SK-N-SH (cell line): ENCODE results near the gene SOBP. TPM values are rescaled to one million over a fixed set of nuclear protein-coding genes. Genes with fewer than 3 reads are reported as not detected.

ENCODE experiments used
- CTCF ChIA-PET: fragments of 300-600, 350-600 bp; formaldehyde crosslinking; extraction: SDS; loops from one replicate; lab custom pipeline; 2021; lab: Yijun Ruan, JAX
- POLR2A ChIA-PET: fragments of 350-600 bp; sonication (Branson Sonifier 250); formaldehyde crosslinking; extraction: SDS; loops from one replicate; lab custom pipeline; 2020; ENCODE audit warnings: antibody characterized with exemption, inconsistent platforms; lab: Yijun Ruan, JAX
- DNase-seq: peaks from one replicate; pipeline ENCODE4 v3.0.0; 2012
- H2AFZ ChIP-seq: fragments of 200-600 bp; sonication (generic); 2 replicates; pipeline ENCODE4 v1.8.1; 2016; ENCODE audit warnings: antibody characterized with exemption, mild to moderate bottlenecking, low read depth
- H3F3A ChIP-seq: fragments of 200-600 bp; sonication (generic); replicated peaks from 2 replicates; pipeline ENCODE3; 2016; ENCODE audit warnings: antibody characterized with exemption, mild to moderate bottlenecking; ENCODE audit not compliant: insufficient read depth
- H3K27ac ChIP-seq, 2 experiments: fragments of 200-500 bp in 1 of 2; fragments of 200-600 bp in 1 of 2; sonication (Bioruptor generic) in 1 of 2; sonication (generic), shearing (Covaris generic) in 1 of 2; 2 replicates each; pipeline versions ENCODE4 v1.5.1 to v1.6.1; 2014 to 2016; ENCODE audit warnings: low read depth in 2 of 2, inconsistent platforms in 1 of 2, low read length in 1 of 2, mild to moderate bottlenecking in 1 of 2, mixed read lengths in 1 of 2
- H3K27me3 ChIP-seq: fragments of 200-600 bp; sonication (generic), shearing (Covaris generic); 2 replicates; pipeline ENCODE4 v1.6.1; 2016; ENCODE audit warnings: mixed run types; ENCODE audit not compliant: insufficient read depth
- H3K36me3 ChIP-seq, 2 experiments: fragments of 200-500 bp in 1 of 2; fragments of 200-600 bp in 1 of 2; sonication (Bioruptor generic) in 1 of 2; sonication (generic) in 1 of 2; replicated peaks in 1 of 2; 2 replicates each; pipeline versions ENCODE3 to v1.5.1; 2014 to 2016; ENCODE audit warnings: low read length in 1 of 2, mild to moderate bottlenecking in 1 of 2; ENCODE audit not compliant: insufficient read depth in 2 of 2, control insufficient read depth in 1 of 2
- H3K4me1 ChIP-seq, 2 experiments: fragments of 200-500 bp in 1 of 2; fragments of 200-600 bp in 1 of 2; sonication (Bioruptor generic) in 1 of 2; sonication (generic), shearing (Covaris generic) in 1 of 2; 2 replicates each; pipeline versions ENCODE4 v1.5.1 to v1.6.1; 2014 to 2016; ENCODE audit warnings: low read depth in 1 of 2, low read length in 1 of 2, mixed run types in 1 of 2; ENCODE audit not compliant: insufficient read depth in 2 of 2, control insufficient read depth in 1 of 2
- H3K4me2 ChIP-seq: fragments of 200-600 bp; sonication (generic), shearing (Covaris generic); 2 replicates; pipeline ENCODE4 v1.6.1; 2017; ENCODE audit warnings: mixed run types
- H3K4me3 ChIP-seq, 2 experiments: fragments of 200-500 bp in 1 of 2; fragments of 200-600 bp in 1 of 2; sonication (Bioruptor generic) in 1 of 2; sonication (generic), shearing (Covaris generic) in 1 of 2; 2 replicates each; pipeline versions ENCODE4 v1.5.1 to v1.8.1; 2014 to 2016; ENCODE audit warnings: low read depth in 2 of 2, inconsistent platforms in 1 of 2, low read length in 1 of 2, mild to moderate bottlenecking in 1 of 2, mixed read lengths in 1 of 2, moderate library complexity in 1 of 2
- H3K79me2 ChIP-seq: fragments of 200-600 bp; sonication (generic); 2 replicates; pipeline ENCODE4 v1.8.1; 2017; ENCODE audit warnings: mild to moderate bottlenecking; ENCODE audit not compliant: insufficient read depth
- H3K9ac ChIP-seq: fragments of 200-600 bp; sonication (generic); 2 replicates; pipeline ENCODE4 v1.6.1; 2017; ENCODE audit warnings: mixed run types
- H3K9me2 ChIP-seq: fragments of 200-600 bp; sonication (generic); 2 replicates; pipeline ENCODE4 v1.6.1; 2017; ENCODE audit warnings: mixed run types
- H3K9me3 ChIP-seq: fragments of 200-600 bp; sonication (generic); 2 replicates; pipeline ENCODE4 v1.6.1; 2017; ENCODE audit warnings: mixed run types, mild to moderate bottlenecking, moderate library complexity
- H4K20me1 ChIP-seq: fragments of 200-600 bp; sonication (generic); 2 replicates; pipeline ENCODE4 v1.6.1; 2017; ENCODE audit warnings: mild to moderate bottlenecking, mixed run types; ENCODE audit not compliant: insufficient read depth
- FOSL2 ChIP-seq: IDR thresholded peaks from 2 replicates; pipeline ENCODE4 v1.4.0; 2012; ENCODE audit warnings: low read depth, mild to moderate bottlenecking, moderate library complexity, borderline replicate concordance
- GABPA ChIP-seq: IDR thresholded peaks from 2 replicates; pipeline ENCODE4 v1.4.0; 2012; ENCODE audit warnings: low read depth, mild to moderate bottlenecking
- GATA2 ChIP-seq: sonication (generic); formaldehyde crosslinking; IDR thresholded peaks from 2 replicates; pipeline ENCODE4 v1.5.0; 2020; ENCODE audit warnings: mild to moderate bottlenecking, missing genetic modification reagents
- JUND ChIP-seq: IDR thresholded peaks from 2 replicates; pipeline ENCODE4 v1.4.0; 2012
- MEF2A ChIP-seq: IDR thresholded peaks from 2 replicates; pipeline ENCODE4 v1.4.0; 2012; ENCODE audit warnings: low read depth, borderline replicate concordance
- NRF1 ChIP-seq: IDR thresholded peaks from 2 replicates; pipeline ENCODE4 v1.6.1; 2012; ENCODE audit warnings: low read depth, mild to moderate bottlenecking, low read length
- POLR2AphosphoS5 ChIP-seq: IDR thresholded peaks from 2 replicates; pipeline ENCODE4 v1.6.1; 2012; ENCODE audit warnings: low read depth, low read length
- RFX5 ChIP-seq: IDR thresholded peaks from 2 replicates; pipeline ENCODE4 v1.6.1; 2012; ENCODE audit warnings: mild to moderate bottlenecking, improper control_type of control experiment, low read length
- TCF12 ChIP-seq: IDR thresholded peaks from 2 replicates; pipeline ENCODE4 v1.4.0; 2012
- WGBS: methylation state at CpG from one replicate; pipeline ENCODE4 v1.1.6; 2017; ENCODE audit warnings: low lambda C conversion rate; 5-methylcytosine and 5-hydroxymethylcytosine counted together
- polyA plus RNA-seq, 3 experiments: library from polyadenylated mRNA; depleted of rRNA; stranded (reverse); fragments of >200 nt; gene quantifications; 2 replicates each; pipeline ENCODE4 v1.2.3, GENCODE V29; 2012
- TF ChIP-seq, protein P1 (sequence below): IDR thresholded peaks from 2 replicates; pipeline ENCODE4 v1.4.0; 2012; ENCODE audit warnings: low read depth
- TF ChIP-seq, protein P2 (sequence below): IDR thresholded peaks from 2 replicates; pipeline ENCODE4 v1.6.1; 2012; ENCODE audit warnings: mild to moderate bottlenecking, low read depth, low read length, moderate library complexity
- TF ChIP-seq, protein P3 (sequence below): IDR thresholded peaks from 2 replicates; pipeline ENCODE4; 2012
- TF ChIP-seq, protein P4 (sequence below): fragments of 150-350 bp; IDR thresholded peaks from 2 replicates; pipeline ENCODE4 v1.6.1; 2017; ENCODE audit warnings: antibody characterized with exemption, low read length, low read depth, borderline replicate concordance
- TF ChIP-seq, protein P5 (sequence below): IDR thresholded peaks from 2 replicates; pipeline ENCODE4 v1.4.0; 2012; ENCODE audit warnings: low read depth, borderline replicate concordance

Gene SOBP
- polyA plus RNA-seq, 1 of the 3 experiments (the other 2 are of a cell fraction) = 0.61 TPM

DNA sequence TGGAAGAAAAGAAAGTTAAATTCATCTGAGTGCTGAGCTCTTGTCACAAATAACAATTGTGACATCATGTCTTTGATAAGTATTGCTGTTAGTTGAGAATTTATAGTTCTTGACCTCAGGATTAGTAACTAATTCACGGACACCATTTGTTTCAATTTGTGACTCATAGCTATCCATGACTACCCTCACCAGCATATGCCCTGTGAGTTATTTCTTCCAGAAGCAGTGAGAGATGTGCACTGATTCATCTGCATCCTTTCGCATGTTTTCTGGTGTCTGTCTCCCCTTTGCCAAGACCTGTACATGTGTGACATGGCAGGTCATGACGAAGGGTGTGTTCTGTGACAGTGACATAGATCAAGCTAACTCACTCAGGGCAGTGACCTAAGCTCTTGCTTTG, 86.9 kb downstream of the SOBP start:
- H3K9me2 ChIP-seq = no peaks in the 10 kb centered on the region
- no peak for TF ChIP-seq GABPA
- TF ChIP-seq GATA2 = no peak
- TF ChIP-seq, protein P1, sequence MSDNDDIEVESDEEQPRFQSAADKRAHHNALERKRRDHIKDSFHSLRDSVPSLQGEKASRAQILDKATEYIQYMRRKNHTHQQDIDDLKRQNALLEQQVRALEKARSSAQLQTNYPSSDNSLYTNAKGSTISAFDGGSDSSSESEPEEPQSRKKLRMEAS = no peak
- peak; percentile 61; the same call in 1 of the 2 replicates for TF ChIP-seq FOSL2
- TF ChIP-seq RFX5 = no peak
- peak; percentile 28; the same call in 1 of the 2 replicates for TF ChIP-seq TCF12
- TF ChIP-seq NRF1 = no peak
- TF ChIP-seq, protein P2, sequence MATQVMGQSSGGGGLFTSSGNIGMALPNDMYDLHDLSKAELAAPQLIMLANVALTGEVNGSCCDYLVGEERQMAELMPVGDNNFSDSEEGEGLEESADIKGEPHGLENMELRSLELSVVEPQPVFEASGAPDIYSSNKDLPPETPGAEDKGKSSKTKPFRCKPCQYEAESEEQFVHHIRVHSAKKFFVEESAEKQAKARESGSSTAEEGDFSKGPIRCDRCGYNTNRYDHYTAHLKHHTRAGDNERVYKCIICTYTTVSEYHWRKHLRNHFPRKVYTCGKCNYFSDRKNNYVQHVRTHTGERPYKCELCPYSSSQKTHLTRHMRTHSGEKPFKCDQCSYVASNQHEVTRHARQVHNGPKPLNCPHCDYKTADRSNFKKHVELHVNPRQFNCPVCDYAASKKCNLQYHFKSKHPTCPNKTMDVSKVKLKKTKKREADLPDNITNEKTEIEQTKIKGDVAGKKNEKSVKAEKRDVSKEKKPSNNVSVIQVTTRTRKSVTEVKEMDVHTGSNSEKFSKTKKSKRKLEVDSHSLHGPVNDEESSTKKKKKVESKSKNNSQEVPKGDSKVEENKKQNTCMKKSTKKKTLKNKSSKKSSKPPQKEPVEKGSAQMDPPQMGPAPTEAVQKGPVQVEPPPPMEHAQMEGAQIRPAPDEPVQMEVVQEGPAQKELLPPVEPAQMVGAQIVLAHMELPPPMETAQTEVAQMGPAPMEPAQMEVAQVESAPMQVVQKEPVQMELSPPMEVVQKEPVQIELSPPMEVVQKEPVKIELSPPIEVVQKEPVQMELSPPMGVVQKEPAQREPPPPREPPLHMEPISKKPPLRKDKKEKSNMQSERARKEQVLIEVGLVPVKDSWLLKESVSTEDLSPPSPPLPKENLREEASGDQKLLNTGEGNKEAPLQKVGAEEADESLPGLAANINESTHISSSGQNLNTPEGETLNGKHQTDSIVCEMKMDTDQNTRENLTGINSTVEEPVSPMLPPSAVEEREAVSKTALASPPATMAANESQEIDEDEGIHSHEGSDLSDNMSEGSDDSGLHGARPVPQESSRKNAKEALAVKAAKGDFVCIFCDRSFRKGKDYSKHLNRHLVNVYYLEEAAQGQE = no peak
- no peak for TF ChIP-seq POLR2AphosphoS5
- TF ChIP-seq, protein P3, sequence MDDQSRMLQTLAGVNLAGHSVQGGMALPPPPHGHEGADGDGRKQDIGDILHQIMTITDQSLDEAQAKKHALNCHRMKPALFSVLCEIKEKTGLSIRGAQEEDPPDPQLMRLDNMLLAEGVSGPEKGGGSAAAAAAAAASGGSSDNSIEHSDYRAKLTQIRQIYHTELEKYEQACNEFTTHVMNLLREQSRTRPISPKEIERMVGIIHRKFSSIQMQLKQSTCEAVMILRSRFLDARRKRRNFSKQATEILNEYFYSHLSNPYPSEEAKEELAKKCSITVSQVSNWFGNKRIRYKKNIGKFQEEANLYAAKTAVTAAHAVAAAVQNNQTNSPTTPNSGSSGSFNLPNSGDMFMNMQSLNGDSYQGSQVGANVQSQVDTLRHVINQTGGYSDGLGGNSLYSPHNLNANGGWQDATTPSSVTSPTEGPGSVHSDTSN = peak; percentile 62
- peak; percentile 61 for TF ChIP-seq JUND
- TF ChIP-seq, protein P4, sequence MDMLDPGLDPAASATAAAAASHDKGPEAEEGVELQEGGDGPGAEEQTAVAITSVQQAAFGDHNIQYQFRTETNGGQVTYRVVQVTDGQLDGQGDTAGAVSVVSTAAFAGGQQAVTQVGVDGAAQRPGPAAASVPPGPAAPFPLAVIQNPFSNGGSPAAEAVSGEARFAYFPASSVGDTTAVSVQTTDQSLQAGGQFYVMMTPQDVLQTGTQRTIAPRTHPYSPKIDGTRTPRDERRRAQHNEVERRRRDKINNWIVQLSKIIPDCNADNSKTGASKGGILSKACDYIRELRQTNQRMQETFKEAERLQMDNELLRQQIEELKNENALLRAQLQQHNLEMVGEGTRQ = no peak
- no peak for TF ChIP-seq MEF2A
- TF ChIP-seq, protein P5, sequence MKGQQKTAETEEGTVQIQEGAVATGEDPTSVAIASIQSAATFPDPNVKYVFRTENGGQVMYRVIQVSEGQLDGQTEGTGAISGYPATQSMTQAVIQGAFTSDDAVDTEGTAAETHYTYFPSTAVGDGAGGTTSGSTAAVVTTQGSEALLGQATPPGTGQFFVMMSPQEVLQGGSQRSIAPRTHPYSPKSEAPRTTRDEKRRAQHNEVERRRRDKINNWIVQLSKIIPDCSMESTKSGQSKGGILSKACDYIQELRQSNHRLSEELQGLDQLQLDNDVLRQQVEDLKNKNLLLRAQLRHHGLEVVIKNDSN = no peak
- CTCF ChIA-PET = interaction anchor here (0.7 to 2.4 kb wide), 4 partner anchors 11 to 259 kb away, joined by 3 to 7 read pairs (median 5); no protein-coding TSS in a partner anchor
- no peaks in the 10 kb centered on the region for H3K36me3 ChIP-seq
- WGBS = 12% methylated on average over 3 of the region's 3 CpGs
- peaks cover 0 to 36% of the 10 kb centered on the region in 2 experiments; a peak in 2 of 4 replicates for H3K4me1 ChIP-seq
- no peak overlapping the region for H2AFZ ChIP-seq
- no peak overlapping the region for H3K9ac ChIP-seq
- H4K20me1 ChIP-seq = no peaks in the 10 kb centered on the region
- DNase-seq = no peak
- H3K9me3 ChIP-seq = no peaks in the 10 kb centered on the region
- no peaks in the 10 kb centered on the region for H3K79me2 ChIP-seq
- H3F3A ChIP-seq = no peaks in the 10 kb centered on the region
- no peak overlapping the region; a peak in 1 of 4 replicates for H3K27ac ChIP-seq
- no peaks in the 10 kb centered on the region for H3K27me3 ChIP-seq
- no peak overlapping the region for H3K4me3 ChIP-seq
- POLR2A ChIA-PET = interaction anchor here (1.0 kb wide), 1 partner anchor 13 kb away, joined by 3 read pairs; no protein-coding TSS in a partner anchor
- no peak overlapping the region for H3K4me2 ChIP-seq
